Measurements from ENCODE around the gene ACKR2. TPM values are rescaled to one million over a fixed set of nuclear protein-coding genes. Genes with fewer than 3 reads are reported as not detected.
A peak's percentile ranks its signal among the peaks of the same experiment; 100 is the strongest.

The ACKR2 gene
- total and polyA plus RNA-seq, 4 donors: 1.1 to 5.7 (median 3.5) TPM

DNA sequence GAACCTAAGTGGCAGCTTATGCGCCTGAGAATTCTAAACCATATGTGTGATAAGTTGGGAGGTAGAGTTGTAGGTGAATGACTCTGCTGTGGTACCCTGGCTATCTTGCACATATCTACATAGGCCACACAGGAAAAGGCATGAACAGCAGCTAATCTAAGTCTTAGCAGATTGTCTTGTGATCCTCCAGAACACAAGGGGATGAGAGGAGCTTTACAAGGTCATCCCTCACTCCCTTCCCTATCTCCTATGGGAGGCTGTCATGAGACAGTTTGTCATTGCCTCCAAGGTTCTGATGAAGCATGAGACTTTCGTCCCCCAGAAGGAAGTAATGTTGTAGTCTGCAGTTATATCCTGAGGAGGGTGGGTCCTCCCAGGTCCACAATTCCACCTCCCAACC lies 93.0 kb downstream of the ACKR2 start:
- no peaks in the 10 kb centered on the region for H3K9me3 ChIP-seq (ENCODE audit: control insufficient read depth in 4 of 4, insufficient read depth in 3 of 4, low read length in 3 of 4)

GRCh38 chr3:42904076-42904475 lies 94.8 kb downstream of the ACKR2 start:
- peaks cover 3 to 14% (median 7%) of the 10 kb centered on the region in 5 donors for H3K4me1 ChIP-seq (ENCODE audit: control insufficient read depth in 5 of 5, insufficient read depth in 5 of 5, low read length in 5 of 5)
- no peak overlapping the region for H3K27ac ChIP-seq (ENCODE audit: low read depth in 1 of 2, low read length in 1 of 2)
- 79 to 83% methylated on average over 1 of the region's 1 CpG for WGBS, 2 donors
- peaks cover 0 to 3% (median 0%) of the 10 kb centered on the region in 4 donors for H3K9me3 ChIP-seq (ENCODE audit: control insufficient read depth in 4 of 4, insufficient read depth in 3 of 4, low read length in 3 of 4)
- H3K27me3 ChIP-seq (ENCODE audit: control insufficient read depth in 3 of 3, insufficient read depth in 3 of 3, low read length in 2 of 3): no peaks in the 10 kb centered on the region
- no peak overlapping the region for H3K4me3 ChIP-seq
- H3K9ac ChIP-seq (ENCODE audit: insufficient read depth in 1 of 2, low read length in 2 of 2): no peak overlapping the region
- ATAC-seq (ENCODE audit: insufficient read depth, low FRiP score) (no peak), DNase-seq (no peak)
- TF ChIP-seq, protein P1, sequence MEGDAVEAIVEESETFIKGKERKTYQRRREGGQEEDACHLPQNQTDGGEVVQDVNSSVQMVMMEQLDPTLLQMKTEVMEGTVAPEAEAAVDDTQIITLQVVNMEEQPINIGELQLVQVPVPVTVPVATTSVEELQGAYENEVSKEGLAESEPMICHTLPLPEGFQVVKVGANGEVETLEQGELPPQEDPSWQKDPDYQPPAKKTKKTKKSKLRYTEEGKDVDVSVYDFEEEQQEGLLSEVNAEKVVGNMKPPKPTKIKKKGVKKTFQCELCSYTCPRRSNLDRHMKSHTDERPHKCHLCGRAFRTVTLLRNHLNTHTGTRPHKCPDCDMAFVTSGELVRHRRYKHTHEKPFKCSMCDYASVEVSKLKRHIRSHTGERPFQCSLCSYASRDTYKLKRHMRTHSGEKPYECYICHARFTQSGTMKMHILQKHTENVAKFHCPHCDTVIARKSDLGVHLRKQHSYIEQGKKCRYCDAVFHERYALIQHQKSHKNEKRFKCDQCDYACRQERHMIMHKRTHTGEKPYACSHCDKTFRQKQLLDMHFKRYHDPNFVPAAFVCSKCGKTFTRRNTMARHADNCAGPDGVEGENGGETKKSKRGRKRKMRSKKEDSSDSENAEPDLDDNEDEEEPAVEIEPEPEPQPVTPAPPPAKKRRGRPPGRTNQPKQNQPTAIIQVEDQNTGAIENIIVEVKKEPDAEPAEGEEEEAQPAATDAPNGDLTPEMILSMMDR (IDR thresholded peaks at IDR 0.05; ENCODE audit: control extremely low read depth, extremely low read depth): no peak
- H3K36me3 ChIP-seq (ENCODE audit: control insufficient read depth in 4 of 4, insufficient read depth in 4 of 4, low read length in 4 of 4): peaks cover 0 to 9% (median 3%) of the 10 kb centered on the region in 4 donors

More for the DNA sequence above, 93.0 kb downstream of the ACKR2 start:
- H3K9ac ChIP-seq (ENCODE audit: insufficient read depth in 1 of 2, low read length in 2 of 2): no peak overlapping the region
- TF ChIP-seq, protein P1 (IDR thresholded peaks at IDR 0.05; ENCODE audit: control extremely low read depth, extremely low read depth): no peak
- DNase-seq: no peak
- no peak for ATAC-seq (ENCODE audit: insufficient read depth, low FRiP score)
- H3K27ac ChIP-seq (ENCODE audit: low read depth in 1 of 2, low read length in 1 of 2): no peak overlapping the region
- no peaks in the 10 kb centered on the region for H3K36me3 ChIP-seq (ENCODE audit: control insufficient read depth in 4 of 4, insufficient read depth in 4 of 4, low read length in 4 of 4)
- H3K4me3 ChIP-seq: no peak overlapping the region
- H3K27me3 ChIP-seq (ENCODE audit: control insufficient read depth in 3 of 3, insufficient read depth in 3 of 3, low read length in 2 of 3): no peaks in the 10 kb centered on the region
- WGBS, 2 donors: 87 to 91% methylated on average over 2 of the region's 2 CpGs
- H3K4me1 ChIP-seq (ENCODE audit: control insufficient read depth in 5 of 5, insufficient read depth in 5 of 5, low read length in 5 of 5): peaks cover 2 to 13% (median 5%) of the 10 kb centered on the region in 5 donors

DNA sequence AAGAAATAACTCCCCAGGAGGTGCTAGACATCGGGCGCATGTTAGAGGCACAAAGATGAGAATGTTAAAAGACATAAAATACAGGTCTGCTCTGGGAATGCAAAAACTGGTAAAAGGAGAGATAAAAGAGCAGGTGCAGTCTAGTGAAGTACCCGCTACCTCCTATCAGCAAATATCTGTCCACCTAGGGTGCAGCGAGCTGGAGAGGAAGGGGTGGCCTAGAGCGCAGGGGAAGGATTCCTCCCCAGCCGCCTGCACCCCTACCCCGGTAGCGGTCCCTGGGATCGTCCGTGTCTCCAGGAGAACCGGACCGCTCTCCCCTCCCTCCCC lies 96.5 kb downstream of the ACKR2 start:
- Histone ChIP-seq H3K9ac (ENCODE audit: insufficient read depth in 1 of 2, low read length in 2 of 2) (peak overlapping the region in 1 of 2 donors; percentile 81), H3K27me3 (ENCODE audit: control insufficient read depth in 3 of 3, insufficient read depth in 3 of 3, low read length in 2 of 3) (no peaks in the 10 kb centered on the region), H3K36me3 (ENCODE audit: control insufficient read depth in 4 of 4, insufficient read depth in 4 of 4, low read length in 4 of 4) (peaks cover 6 to 16% (median 9%) of the 10 kb centered on the region in 4 donors), H3K9me3 (ENCODE audit: control insufficient read depth in 4 of 4, insufficient read depth in 3 of 4, low read length in 3 of 4) (peaks cover 0 to 12% (median 0%) of the 10 kb centered on the region in 4 donors), H3K4me3 (peak overlapping the region; percentile 53), H3K4me1 (ENCODE audit: control insufficient read depth in 5 of 5, insufficient read depth in 5 of 5, low read length in 5 of 5) (peaks cover 3 to 14% (median 7%) of the 10 kb centered on the region in 5 donors), H3K27ac (ENCODE audit: low read depth in 1 of 2, low read length in 1 of 2) (no peak overlapping the region)
- WGBS, 2 donors: 13 to 14% methylated on average over 11 to 12 of the region's 12 CpGs
- no peak for DNase-seq
- ATAC-seq (ENCODE audit: insufficient read depth, low FRiP score): no peak
- TF ChIP-seq, protein P1 (IDR thresholded peaks at IDR 0.05; ENCODE audit: control extremely low read depth, extremely low read depth): no peak

Data from lung (tissue), 12 donors.